Measurements from ENCODE around the gene POU4F2.

POU4F2 gene

GRCh38 chr4:146638786-146639505 is at the start of gene POU4F2:
Gene POU4F2, plus strand, starts transcription at chr4:146638893. Its CDS starts 248 bp downstream, at chr4:146639141.
- no peak for DNase-seq

GRCh38 chr4:146590801-146591200 is 47.9 kb upstream of the POU4F2 start:
- no peak for DNase-seq

- no peak for DNase-seq
Measured at GRCh38 chr4:146592019-146592418, 46.7 kb upstream of the POU4F2 start.

- no peak for DNase-seq
Measured at GRCh38 chr4:146632770-146633470, 5.8 kb upstream of the POU4F2 start.

- DNase-seq, result no peak
Measured at GRCh38 chr4:146633471-146633800, 5.3 kb upstream of the POU4F2 start.

- DNase-seq, result no peak
Measured at GRCh38 chr4:146634825-146635224, 3.9 kb upstream of the POU4F2 start.

GRCh38 chr4:146637621-146638332 is 916 bp upstream of the POU4F2 start:
- no peak for DNase-seq

- DNase-seq, result no peak
Measured at GRCh38 chr4:146638333-146638785, 334 bp upstream of the POU4F2 start.

GRCh38 chr4:146639506-146639932 is 826 bp downstream of the POU4F2 start:
- no peak for DNase-seq

GRCh38 chr4:146640021-146640464 is 1.4 kb downstream of the POU4F2 start:
- DNase-seq, result no peak

- DNase-seq, result no peak
Measured at GRCh38 chr4:146640465-146641061, 1.9 kb downstream of the POU4F2 start.

GRCh38 chr4:146641762-146642161 is 3.1 kb downstream of the POU4F2 start:
- DNase-seq, result no peak

GRCh38 chr4:146643812-146644401 is 5.2 kb downstream of the POU4F2 start:
- no peak for DNase-seq

- DNase-seq, result no peak
Measured at GRCh38 chr4:146645921-146646320, 7.2 kb downstream of the POU4F2 start.

- no peak for DNase-seq
Measured at GRCh38 chr4:146646593-146647325, 8.1 kb downstream of the POU4F2 start.

GRCh38 chr4:146647615-146648460 is 9.1 kb downstream of the POU4F2 start:
- no peak for DNase-seq

- no peak for DNase-seq
Measured at GRCh38 chr4:146648461-146648783, 9.7 kb downstream of the POU4F2 start.

- DNase-seq, result no peak
Measured at GRCh38 chr4:146649232-146649631, 10.5 kb downstream of the POU4F2 start.

GRCh38 chr4:146650034-146650433 is 11.3 kb downstream of the POU4F2 start:
- DNase-seq, result no peak

- no peak for DNase-seq
Measured at GRCh38 chr4:146654687-146655520, 16.2 kb downstream of the POU4F2 start.

- DNase-seq, result no peak
Measured at GRCh38 chr4:146655521-146655856, 16.8 kb downstream of the POU4F2 start.
